Uterus (tissue), 2 donors: ENCODE measurements around the gene MIGA1.

Experiments
- POLR2A ChIP-seq, 2 donors: fragments of 450-650 bp; IDR thresholded peaks; one replicate each; pipeline ENCODE4 v1.6.1; 2016; ENCODE audit warnings: antibody characterized with exemption in 2 of 2, mild to moderate bottlenecking in 1 of 2, moderate library complexity in 1 of 2
- TF ChIP-seq, protein P1 (sequence below), 4 experiments: fragments of 200-600 bp in 2 of 4; fragments of 450-650 bp in 2 of 4; sonication (generic) in 2 of 4; IDR thresholded peaks; one replicate each; pipeline ENCODE4 v1.5.1; 2016 to 2019; ENCODE audit warnings: antibody characterized with exemption in 4 of 4, mild to moderate bottlenecking in 2 of 4, moderate library complexity in 1 of 4

DNA sequence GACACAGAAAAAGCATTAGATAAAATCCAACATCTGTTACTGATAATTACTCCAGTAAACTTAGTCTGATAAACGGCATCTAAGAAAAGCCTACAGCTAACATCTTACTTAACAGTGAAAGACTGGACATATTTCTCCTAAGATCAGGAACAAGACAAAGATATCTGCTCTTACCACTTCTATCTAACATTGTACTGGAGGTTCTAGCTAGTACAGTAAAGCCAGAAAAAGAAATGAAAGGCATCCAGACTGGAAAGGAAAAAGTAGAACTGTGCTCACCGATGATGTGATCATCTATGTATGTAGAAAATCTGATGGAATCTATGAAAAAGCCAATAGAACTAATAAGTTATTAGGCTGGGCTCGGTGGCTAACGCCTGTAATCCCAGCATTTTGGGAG, 130.7 kb downstream of the MIGA1 start:
- TF ChIP-seq, protein P1, sequence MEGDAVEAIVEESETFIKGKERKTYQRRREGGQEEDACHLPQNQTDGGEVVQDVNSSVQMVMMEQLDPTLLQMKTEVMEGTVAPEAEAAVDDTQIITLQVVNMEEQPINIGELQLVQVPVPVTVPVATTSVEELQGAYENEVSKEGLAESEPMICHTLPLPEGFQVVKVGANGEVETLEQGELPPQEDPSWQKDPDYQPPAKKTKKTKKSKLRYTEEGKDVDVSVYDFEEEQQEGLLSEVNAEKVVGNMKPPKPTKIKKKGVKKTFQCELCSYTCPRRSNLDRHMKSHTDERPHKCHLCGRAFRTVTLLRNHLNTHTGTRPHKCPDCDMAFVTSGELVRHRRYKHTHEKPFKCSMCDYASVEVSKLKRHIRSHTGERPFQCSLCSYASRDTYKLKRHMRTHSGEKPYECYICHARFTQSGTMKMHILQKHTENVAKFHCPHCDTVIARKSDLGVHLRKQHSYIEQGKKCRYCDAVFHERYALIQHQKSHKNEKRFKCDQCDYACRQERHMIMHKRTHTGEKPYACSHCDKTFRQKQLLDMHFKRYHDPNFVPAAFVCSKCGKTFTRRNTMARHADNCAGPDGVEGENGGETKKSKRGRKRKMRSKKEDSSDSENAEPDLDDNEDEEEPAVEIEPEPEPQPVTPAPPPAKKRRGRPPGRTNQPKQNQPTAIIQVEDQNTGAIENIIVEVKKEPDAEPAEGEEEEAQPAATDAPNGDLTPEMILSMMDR (IDR thresholded peaks at IDR 0.05): no peak
- no peak for TF ChIP-seq POLR2A (IDR thresholded peaks at IDR 0.05)
